ENCODE data around the gene RAB9A. TPM values are rescaled to one million over a fixed set of nuclear protein-coding genes. Genes with fewer than 3 reads are reported as not detected.

RAB9A gene
- total and polyA plus RNA-seq, 2 of the 8 experiments (the other 6 are each of a cell fraction or from before 2014, with no cell fraction given) = 21.8 to 34.0 TPM

GRCh38 chrX:13702111-13702789 is 13.3 kb downstream of the RAB9A start:
- H3K23ac ChIP-seq (ENCODE audit: insufficient read length) = no peak overlapping the region
- ChIA-PET CTCF (ENCODE audit: partially characterized antibody) (interaction anchor here (1.0 to 1.2 kb wide), 3 partner anchors 15 to 195 kb away, joined by 3 read pairs; no protein-coding TSS in a partner anchor), POLR2A (ENCODE audit: partially characterized antibody) (interaction anchor here (1.3 kb wide), 1 partner anchor 10 kb away, joined by 4 read pairs; no protein-coding TSS in a partner anchor)
- H4K5ac ChIP-seq (ENCODE audit: insufficient read length, low read depth, low read length) = no peak overlapping the region
- H2BK5ac ChIP-seq (ENCODE audit: low read depth, low read length) = no peak overlapping the region
- WGBS, 2 experiments (ENCODE audit: extremely low coverage in 1 of 2, insufficient coverage in 1 of 2, insufficient read length in 1 of 2, insufficient replicate concordance in 2 of 2, low coverage in 1 of 2, low lambda C conversion rate in 2 of 2, missing lambda C conversion rate in 1 of 2) = 81% methylated on average over 5 of the region's 5 CpGs; no CpG with 5 or more reads in 1 of the 2 experiments
- TF ChIP-seq BCL11A (IDR thresholded peaks at IDR 0.05; ENCODE audit: low read depth in 2 of 2, low read length in 2 of 2) (no peak), ZNF274 (IDR thresholded peaks at IDR 0.05; ENCODE audit: borderline replicate concordance, extremely low read depth, low read length) (no peak), BACH1 (IDR thresholded peaks at IDR 0.05; ENCODE audit: low read length) (no peak), ATF2 (IDR thresholded peaks at IDR 0.05; ENCODE audit: low read length) (no peak), RAD21 (IDR thresholded peaks at IDR 0.05 in 1 of 2, conservative IDR thresholded peaks at IDR 0.05 in 1 of 2; ENCODE audit: low read depth in 2 of 2, low read length in 2 of 2) (no peak), SP2 (IDR thresholded peaks at IDR 0.05; ENCODE audit: low read length) (no peak), FOSL1 (IDR thresholded peaks at IDR 0.05; ENCODE audit: insufficient read depth, low read depth, low read length) (no peak), SRF (IDR thresholded peaks at IDR 0.05; ENCODE audit: low read depth, low read length) (no peak), HDAC6 (IDR thresholded peaks at IDR 0.05; ENCODE audit: low read depth, low read length) (no peak), CBX5 (IDR thresholded peaks at IDR 0.05; ENCODE audit: low read depth, low read length) (no peak)
- H3K4ac ChIP-seq (replicated peaks; ENCODE audit: insufficient read length, low read depth, low read length) = no peak overlapping the region
- no peak overlapping the region for H2AK5ac ChIP-seq (ENCODE audit: low read depth, low read length)
- no peak for FAIRE-seq
- no peak overlapping the region for H2BK120ac ChIP-seq (replicated peaks; ENCODE audit: low read depth, low read length)
- no peak overlapping the region for H3K56ac ChIP-seq (replicated peaks; ENCODE audit: insufficient read length, low read depth, low read length)
- no peak overlapping the region for H3K4me2 ChIP-seq (ENCODE audit: insufficient read depth in 1 of 2, low read depth in 2 of 2, low read length in 2 of 2)
- no peak overlapping the region for H3K27ac ChIP-seq (ENCODE audit: low read depth, low read length)
- no peak overlapping the region for H4K91ac ChIP-seq (replicated peaks; ENCODE audit: insufficient read length, low read length)
- H3K4me1 ChIP-seq (replicated peaks in 1 of 4; ENCODE audit: control insufficient read depth in 3 of 4, insufficient read depth in 4 of 4, low read length in 3 of 4) = peaks cover 0 to 4% (median 2%) of the 10 kb centered on the region in 4 experiments; a peak in 3 of 7 replicates
- H3K9me3 ChIP-seq (ENCODE audit: insufficient read depth in 2 of 2, low read depth in 1 of 2, low read length in 1 of 2) = no peaks in the 10 kb centered on the region
- no peak overlapping the region for H2BK20ac ChIP-seq (ENCODE audit: low read length)
- H4K20me1 ChIP-seq (replicated peaks in 1 of 2; ENCODE audit: control insufficient read depth in 1 of 2, insufficient read depth in 2 of 2, low read length in 2 of 2) = peaks cover 0 to 7% of the 10 kb centered on the region in 2 experiments
- H3K23me2 ChIP-seq (ENCODE audit: low read depth, low read length) = no peaks in the 10 kb centered on the region
- H3K18ac ChIP-seq (ENCODE audit: extremely low read depth, low read length) = no peak overlapping the region
- H2BK12ac ChIP-seq (ENCODE audit: low read depth, low read length) = no peak overlapping the region
- H2AFZ ChIP-seq (ENCODE audit: low read length) = no peak overlapping the region
- no peak for DNase-seq (ENCODE audit: low read depth in 1 of 2, low spot score in 2 of 2)
- no peak overlapping the region for H3K14ac ChIP-seq (ENCODE audit: insufficient read length)
- H3K79me2 ChIP-seq (ENCODE audit: control insufficient read depth in 1 of 2, insufficient read depth in 2 of 2, low read length in 2 of 2) = peaks cover 0 to 75% of the 10 kb centered on the region in 2 experiments; a peak in 2 of 4 replicates
- no peaks in the 10 kb centered on the region for H3K27me3 ChIP-seq (replicated peaks in 1 of 4; ENCODE audit: control insufficient read depth in 3 of 4, extremely low read depth in 1 of 4, insufficient read depth in 3 of 4, low read length in 3 of 4)
- H2BK15ac ChIP-seq (ENCODE audit: low read length) = no peak overlapping the region
- no peak overlapping the region for H3K4me3 ChIP-seq (ENCODE audit: extremely low read depth in 1 of 4, insufficient read depth in 2 of 4, low read depth in 3 of 4, low read length in 4 of 4)
- H3K36me3 ChIP-seq (ENCODE audit: control insufficient read depth in 2 of 4, insufficient read depth in 4 of 4, low read length in 3 of 4) = no peaks in the 10 kb centered on the region; a peak in 2 of 8 replicates
- H3K79me1 ChIP-seq (ENCODE audit: low read depth, low read length) = peaks cover 6% of the 10 kb centered on the region
- no peak overlapping the region for H4K8ac ChIP-seq (ENCODE audit: extremely low read depth, insufficient read depth, low read length)
- no peak overlapping the region for H3K9ac ChIP-seq (replicated peaks in 1 of 4; ENCODE audit: extremely low read depth in 1 of 4, low read depth in 3 of 4, low read length in 3 of 4)

All from H1 (cell line).